Measurements from ENCODE around the gene BMP5.

The BMP5 gene

DNA sequence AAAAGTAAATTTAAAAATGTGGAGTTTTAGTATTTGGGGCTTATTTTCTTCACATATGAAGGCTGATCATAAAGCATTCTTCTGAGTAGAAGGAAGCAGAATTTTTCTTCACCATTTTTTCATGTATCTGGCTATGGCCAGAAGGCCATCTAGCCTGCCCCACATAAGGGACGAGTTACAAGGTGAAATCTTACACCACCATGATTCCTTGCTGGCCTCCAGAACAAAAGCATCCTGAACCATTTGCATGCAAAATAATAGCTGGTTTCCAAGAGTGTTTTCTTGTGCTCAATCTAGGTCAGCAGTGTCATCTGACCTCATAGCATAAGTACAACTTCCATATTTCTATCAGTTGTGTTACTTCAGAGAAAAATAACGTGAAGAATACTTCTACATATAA is 93.1 kb downstream of the BMP5 start:
- H3K27me3 ChIP-seq (ENCODE audit: control insufficient read depth, low read length) = no peaks in the 10 kb centered on the region
- no peaks in the 10 kb centered on the region for H3K36me3 ChIP-seq (ENCODE audit: control insufficient read depth, low read length)
- H3K9me3 ChIP-seq (ENCODE audit: control insufficient read depth, insufficient read depth, low read length) = no peaks in the 10 kb centered on the region
- no peaks in the 10 kb centered on the region for H3K4me1 ChIP-seq (ENCODE audit: control insufficient read depth, low read length)
- H4K20me1 ChIP-seq (ENCODE audit: control insufficient read depth, insufficient read depth, low read depth, low read length) = no peaks in the 10 kb centered on the region
- no peak overlapping the region for H3K4me2 ChIP-seq (ENCODE audit: low read length)
- no peaks in the 10 kb centered on the region for H3K79me2 ChIP-seq (ENCODE audit: control insufficient read depth, low read length)
- H3F3A ChIP-seq (ENCODE audit: control insufficient read depth, insufficient read depth) = no peaks in the 10 kb centered on the region
- H3K27ac ChIP-seq (ENCODE audit: low read depth, low read length) = no peak overlapping the region
- no peaks in the 10 kb centered on the region for H3K9me2 ChIP-seq (replicated peaks; ENCODE audit: control insufficient read depth, low read length)
- TF ChIP-seq, protein P1, sequence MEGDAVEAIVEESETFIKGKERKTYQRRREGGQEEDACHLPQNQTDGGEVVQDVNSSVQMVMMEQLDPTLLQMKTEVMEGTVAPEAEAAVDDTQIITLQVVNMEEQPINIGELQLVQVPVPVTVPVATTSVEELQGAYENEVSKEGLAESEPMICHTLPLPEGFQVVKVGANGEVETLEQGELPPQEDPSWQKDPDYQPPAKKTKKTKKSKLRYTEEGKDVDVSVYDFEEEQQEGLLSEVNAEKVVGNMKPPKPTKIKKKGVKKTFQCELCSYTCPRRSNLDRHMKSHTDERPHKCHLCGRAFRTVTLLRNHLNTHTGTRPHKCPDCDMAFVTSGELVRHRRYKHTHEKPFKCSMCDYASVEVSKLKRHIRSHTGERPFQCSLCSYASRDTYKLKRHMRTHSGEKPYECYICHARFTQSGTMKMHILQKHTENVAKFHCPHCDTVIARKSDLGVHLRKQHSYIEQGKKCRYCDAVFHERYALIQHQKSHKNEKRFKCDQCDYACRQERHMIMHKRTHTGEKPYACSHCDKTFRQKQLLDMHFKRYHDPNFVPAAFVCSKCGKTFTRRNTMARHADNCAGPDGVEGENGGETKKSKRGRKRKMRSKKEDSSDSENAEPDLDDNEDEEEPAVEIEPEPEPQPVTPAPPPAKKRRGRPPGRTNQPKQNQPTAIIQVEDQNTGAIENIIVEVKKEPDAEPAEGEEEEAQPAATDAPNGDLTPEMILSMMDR (IDR thresholded peaks at IDR 0.05; ENCODE audit: low read depth, low read length, poor library complexity, severe bottlenecking) = no peak
- no peak for TF ChIP-seq EZH2phosphoT487 (IDR thresholded peaks at IDR 0.05; ENCODE audit: borderline replicate concordance, low read length)
- H3K4me3 ChIP-seq (ENCODE audit: low read length) = no peak overlapping the region

DNA sequence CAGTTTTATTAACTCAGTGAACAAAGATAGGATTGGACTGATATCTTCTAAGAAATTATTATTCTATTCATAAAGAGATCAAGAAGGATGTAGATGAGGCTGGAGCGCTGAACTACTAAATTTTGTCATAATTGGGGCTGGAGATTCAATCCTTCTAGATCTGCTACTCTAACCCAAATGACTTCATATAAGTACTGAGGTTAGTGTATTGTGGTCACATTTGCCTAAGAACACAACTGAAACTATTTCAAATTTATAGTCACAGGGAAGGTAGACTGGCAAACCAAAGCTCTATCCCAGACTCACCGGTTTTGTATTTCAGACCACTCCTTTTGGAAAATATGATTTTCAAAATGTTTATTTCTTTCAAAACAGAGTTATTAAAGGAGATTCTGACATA is 96.7 kb downstream of the BMP5 start:
- no peaks in the 10 kb centered on the region for H3K9me3 ChIP-seq (ENCODE audit: control insufficient read depth, insufficient read depth, low read length)
- TF ChIP-seq, protein P1 (IDR thresholded peaks at IDR 0.05; ENCODE audit: low read depth, low read length, poor library complexity, severe bottlenecking) = no peak
- TF ChIP-seq EZH2phosphoT487 (IDR thresholded peaks at IDR 0.05; ENCODE audit: borderline replicate concordance, low read length) = no peak
- H3K79me2 ChIP-seq (ENCODE audit: control insufficient read depth, low read length) = no peaks in the 10 kb centered on the region
- H3K4me1 ChIP-seq (ENCODE audit: control insufficient read depth, low read length) = no peaks in the 10 kb centered on the region
- H3F3A ChIP-seq (ENCODE audit: control insufficient read depth, insufficient read depth) = no peaks in the 10 kb centered on the region
- no peaks in the 10 kb centered on the region for H4K20me1 ChIP-seq (ENCODE audit: control insufficient read depth, insufficient read depth, low read depth, low read length)
- no peak overlapping the region for H3K4me3 ChIP-seq (ENCODE audit: low read length)
- no peak overlapping the region for H3K4me2 ChIP-seq (ENCODE audit: low read length)
- H3K36me3 ChIP-seq (ENCODE audit: control insufficient read depth, low read length) = no peaks in the 10 kb centered on the region
- H3K27me3 ChIP-seq (ENCODE audit: control insufficient read depth, low read length) = no peaks in the 10 kb centered on the region
- no peak overlapping the region for H3K27ac ChIP-seq (ENCODE audit: low read depth, low read length)
- no peaks in the 10 kb centered on the region for H3K9me2 ChIP-seq (replicated peaks; ENCODE audit: control insufficient read depth, low read length)

- H3K4me3 ChIP-seq (ENCODE audit: low read length) = no peak overlapping the region
- H3F3A ChIP-seq (ENCODE audit: control insufficient read depth, insufficient read depth) = no peaks in the 10 kb centered on the region
- no peaks in the 10 kb centered on the region for H3K79me2 ChIP-seq (ENCODE audit: control insufficient read depth, low read length)
- H3K4me2 ChIP-seq (ENCODE audit: low read length) = no peak overlapping the region
- H4K20me1 ChIP-seq (ENCODE audit: control insufficient read depth, insufficient read depth, low read depth, low read length) = no peaks in the 10 kb centered on the region
- H3K27ac ChIP-seq (ENCODE audit: low read depth, low read length) = no peak overlapping the region
- H3K4me1 ChIP-seq (ENCODE audit: control insufficient read depth, low read length) = no peaks in the 10 kb centered on the region
- H3K9me2 ChIP-seq (replicated peaks; ENCODE audit: control insufficient read depth, low read length) = no peaks in the 10 kb centered on the region
- H3K27me3 ChIP-seq (ENCODE audit: control insufficient read depth, low read length) = no peaks in the 10 kb centered on the region
- no peak for TF ChIP-seq EZH2phosphoT487 (IDR thresholded peaks at IDR 0.05; ENCODE audit: borderline replicate concordance, low read length)
- TF ChIP-seq, protein P1 (IDR thresholded peaks at IDR 0.05; ENCODE audit: low read depth, low read length, poor library complexity, severe bottlenecking) = no peak
- no peaks in the 10 kb centered on the region for H3K36me3 ChIP-seq (ENCODE audit: control insufficient read depth, low read length)
- no peaks in the 10 kb centered on the region for H3K9me3 ChIP-seq (ENCODE audit: control insufficient read depth, insufficient read depth, low read length)
Observed at GRCh38 chr6:55777469-55777868, 97.9 kb downstream of the BMP5 start.

GRCh38 chr6:55776113-55776512 is 99.3 kb downstream of the BMP5 start:
- H3K27ac ChIP-seq (ENCODE audit: low read depth, low read length) = no peak overlapping the region
- H4K20me1 ChIP-seq (ENCODE audit: control insufficient read depth, insufficient read depth, low read depth, low read length) = no peaks in the 10 kb centered on the region
- H3F3A ChIP-seq (ENCODE audit: control insufficient read depth, insufficient read depth) = no peaks in the 10 kb centered on the region
- no peaks in the 10 kb centered on the region for H3K9me3 ChIP-seq (ENCODE audit: control insufficient read depth, insufficient read depth, low read length)
- H3K4me3 ChIP-seq (ENCODE audit: low read length) = no peak overlapping the region
- H3K4me2 ChIP-seq (ENCODE audit: low read length) = no peak overlapping the region
- no peaks in the 10 kb centered on the region for H3K9me2 ChIP-seq (replicated peaks; ENCODE audit: control insufficient read depth, low read length)
- no peaks in the 10 kb centered on the region for H3K79me2 ChIP-seq (ENCODE audit: control insufficient read depth, low read length)
- H3K4me1 ChIP-seq (ENCODE audit: control insufficient read depth, low read length) = no peaks in the 10 kb centered on the region
- no peaks in the 10 kb centered on the region for H3K27me3 ChIP-seq (ENCODE audit: control insufficient read depth, low read length)
- H3K36me3 ChIP-seq (ENCODE audit: control insufficient read depth, low read length) = no peaks in the 10 kb centered on the region
- TF ChIP-seq, protein P1 (IDR thresholded peaks at IDR 0.05; ENCODE audit: low read depth, low read length, poor library complexity, severe bottlenecking) = no peak
- TF ChIP-seq EZH2phosphoT487 (IDR thresholded peaks at IDR 0.05; ENCODE audit: borderline replicate concordance, low read length) = no peak
